OCI-LY7 (cell line): ENCODE data around the gene UNKL. TPM values are rescaled to one million over a fixed set of nuclear protein-coding genes. Genes with fewer than 3 reads are reported as not detected.

Experiments used
- BruUV-seq: library from RNA; stranded (reverse); fragments of 400-500 nt; replicated peaks from 2 replicates; lab custom pipeline; 2021; lab: Mats Ljungman, UMichigan
- CTCF ChIA-PET: fragments of 300-600 bp; sonication (Branson Sonifier 250); formaldehyde crosslinking; loops from one replicate; lab custom pipeline; 2022; ENCODE audit warnings: antibody characterized with exemption; ENCODE audit not compliant: unreplicated experiment; lab: Charles Lee
- POLR2A ChIA-PET: fragments of 300-600 bp; sonication (Branson Sonifier 250); formaldehyde crosslinking; loops from one replicate; lab custom pipeline; 2022; ENCODE audit warnings: antibody characterized with exemption; lab: Charles Lee
- DNase-seq: peaks from one replicate; pipeline ENCODE4 v3.0.0-alpha.2; 2015; ENCODE audit warnings: low spot score
- H2AFZ ChIP-seq: fragments of 200-600 bp; sonication (generic), shearing (Covaris generic); 2 replicates; pipeline ENCODE4 v1.6.1; 2014; ENCODE audit warnings: mild to moderate bottlenecking, antibody characterized with exemption, low read length, moderate library complexity
- H3K27ac ChIP-seq: fragments of 200-600 bp; sonication (generic); 2 replicates; pipeline ENCODE4 v1.5.1; 2014; ENCODE audit warnings: mixed run types, low read depth, mild to moderate bottlenecking, moderate library complexity, low read length, inconsistent platforms; ENCODE audit not compliant: poor library complexity, severe bottlenecking
- H3K36me3 ChIP-seq: fragments of 200-600 bp; sonication (generic); 2 replicates; pipeline ENCODE4 v1.6.1; 2014; ENCODE audit warnings: mild to moderate bottlenecking, antibody characterized with exemption, low read length, moderate library complexity, mixed read lengths; ENCODE audit not compliant: insufficient read depth
- H3K4me1 ChIP-seq: fragments of 200-600 bp; sonication (generic); 2 replicates; pipeline ENCODE4 v1.5.1; 2014; ENCODE audit warnings: mild to moderate bottlenecking, low read length; ENCODE audit not compliant: insufficient read depth, poor library complexity, severe bottlenecking
- H3K4me2 ChIP-seq: fragments of 200-600 bp; sonication (generic); 2 replicates; pipeline ENCODE4 v1.6.1; 2014; ENCODE audit warnings: mild to moderate bottlenecking, low read length
- H3K4me3 ChIP-seq: fragments of 200-600 bp; sonication (generic); 2 replicates; pipeline ENCODE4 v1.5.1; 2014; ENCODE audit warnings: mild to moderate bottlenecking, low read depth, low read length; ENCODE audit not compliant: poor library complexity, severe bottlenecking
- H3K79me2 ChIP-seq: fragments of 200-600 bp; sonication (generic); 2 replicates; pipeline ENCODE4 v1.6.1; 2016; ENCODE audit warnings: low read depth, mild to moderate bottlenecking, low read length, moderate library complexity, mixed read lengths; ENCODE audit not compliant: insufficient read depth
- H3K9me2 ChIP-seq: fragments of 200-600 bp; sonication (generic); 2 replicates; pipeline ENCODE4 v1.6.1; 2016; ENCODE audit warnings: mild to moderate bottlenecking, low read length, mixed read lengths; ENCODE audit not compliant: insufficient read depth
- H3K9me3 ChIP-seq: fragments of 200-600 bp; sonication (generic); 2 replicates; pipeline ENCODE4 v1.6.1; 2014; ENCODE audit warnings: mild to moderate bottlenecking, mixed run types, low read length, mixed read lengths
- H4K20me1 ChIP-seq: fragments of 200-600 bp; sonication (generic); 2 replicates; pipeline ENCODE4 v1.6.1; 2014; ENCODE audit warnings: mild to moderate bottlenecking, antibody characterized with exemption, low read length, moderate library complexity, mixed read lengths; ENCODE audit not compliant: insufficient read depth
- CTCF ChIP-seq: fragments of 200-600 bp; sonication (generic); conservative IDR thresholded peaks from 2 replicates; pipeline ENCODE4 v1.5.1; 2014; ENCODE audit warnings: mild to moderate bottlenecking, antibody characterized with exemption, low read length, moderate library complexity, mixed read lengths
- EZH2phosphoT487 ChIP-seq: fragments of 200-600 bp; sonication (generic); IDR thresholded peaks from 2 replicates; pipeline ENCODE4 v1.6.1; 2018; ENCODE audit warnings: low read depth, borderline replicate concordance, mild to moderate bottlenecking, mixed run types, antibody characterized with exemption, low read length, moderate library complexity, mixed read lengths
- intact Hi-C: fragments of 100-400 bp; cut with micrococcal nuclease; formaldehyde crosslinking; loops from one replicate; pipeline ENCODE4 v1.10.0; 2022; ENCODE audit not compliant: unreplicated experiment
- total RNA-seq, 2 experiments: library from RNA; depleted of rRNA in 1 of 2; stranded (reverse); fragments of >200 nt in 1 of 2; shearing (Covaris generic) in 1 of 2; gene quantifications; 2 replicates each; pipeline ENCODE4 v1.2.3, GENCODE V29; 2014 to 2022

The UNKL gene
- total RNA-seq, 2 experiments from 2014 or later = 31.0 to 33.7 TPM

GRCh38 chr16:1337486-1337885, 77.0 kb downstream of the UNKL start:
- BruUV-seq = no TSS peak
- no peak overlapping the region for H3K4me2 ChIP-seq
- H3K9me3 ChIP-seq = no peaks in the 10 kb centered on the region
- POLR2A ChIA-PET = interaction anchor here (0.5 kb wide), 1 partner anchor 675 kb away, joined by 4 read pairs; no protein-coding TSS in a partner anchor
- H3K4me3 ChIP-seq = no peak overlapping the region
- H3K79me2 ChIP-seq = no peaks in the 10 kb centered on the region
- no peak overlapping the region for H2AFZ ChIP-seq
- H3K4me1 ChIP-seq = peaks cover 24% of the 10 kb centered on the region
- intact Hi-C loops = no loop called here
- H4K20me1 ChIP-seq = no peaks in the 10 kb centered on the region
- no peak for TF ChIP-seq EZH2phosphoT487
- no peak for TF ChIP-seq CTCF
- CTCF ChIA-PET = interaction anchor here (0.7 kb wide), 1 partner anchor 647 kb away, joined by 3 read pairs; no protein-coding TSS in a partner anchor
- H3K27ac ChIP-seq = no peak overlapping the region
- no peaks in the 10 kb centered on the region for H3K9me2 ChIP-seq
- no peak for DNase-seq
- no peaks in the 10 kb centered on the region for H3K36me3 ChIP-seq

GRCh38 chr16:1336619-1337018, 77.9 kb downstream of the UNKL start:
- ChIA-PET CTCF (no interaction called here), POLR2A (no interaction called here)
- H3K4me2 ChIP-seq = no peak overlapping the region
- TF ChIP-seq CTCF = no peak
- TF ChIP-seq EZH2phosphoT487 = no peak
- no peaks in the 10 kb centered on the region for H3K9me2 ChIP-seq
- DNase-seq = no peak
- H3K4me1 ChIP-seq = peaks cover 24% of the 10 kb centered on the region
- no peaks in the 10 kb centered on the region for H4K20me1 ChIP-seq
- no peak overlapping the region for H2AFZ ChIP-seq
- H3K27ac ChIP-seq = no peak overlapping the region
- intact Hi-C loops = no loop called here
- no peak overlapping the region for H3K4me3 ChIP-seq
- H3K36me3 ChIP-seq = no peaks in the 10 kb centered on the region
- no peaks in the 10 kb centered on the region for H3K9me3 ChIP-seq
- H3K79me2 ChIP-seq = no peaks in the 10 kb centered on the region
- BruUV-seq = no TSS peak

GRCh38 chr16:1335996-1336395, 78.5 kb downstream of the UNKL start:
- intact Hi-C loops = no loop called here
- Histone ChIP-seq H3K9me3 (no peaks in the 10 kb centered on the region), H2AFZ (no peak overlapping the region), H3K79me2 (no peaks in the 10 kb centered on the region), H3K4me1 (peaks cover 29% of the 10 kb centered on the region), H3K27ac (no peak overlapping the region), H3K9me2 (no peaks in the 10 kb centered on the region), H4K20me1 (no peaks in the 10 kb centered on the region), H3K36me3 (no peaks in the 10 kb centered on the region), H3K4me2 (no peak overlapping the region), H3K4me3 (no peak overlapping the region)
- ChIA-PET POLR2A (no interaction called here), CTCF (no interaction called here)
- TF ChIP-seq EZH2phosphoT487 = no peak
- 0 out of 2 replicates have a peak, but pooled peaks have one; percentile 20 for TF ChIP-seq CTCF
- no TSS peak for BruUV-seq
- no peak for DNase-seq
